Measurements from ENCODE around the gene LONRF2.

GRCh38 chr2:100294162-100294497, 28.2 kb downstream of the LONRF2 start:
- no peak for TF ChIP-seq CTCF (IDR thresholded peaks at IDR 0.05)
- no peak for TF ChIP-seq POLR2AphosphoS5 (IDR thresholded peaks at IDR 0.05)
- TF ChIP-seq POLR2A (IDR thresholded peaks at IDR 0.05) = no peak
- TF ChIP-seq EP300 (IDR thresholded peaks at IDR 0.05) = no peak

Data from upper lobe of left lung (tissue), 4 donors.